Esophagus squamous epithelium (tissue), 5 donors: ENCODE results near the gene CDK5RAP2. TPM values are rescaled to one million over a fixed set of nuclear protein-coding genes. Genes with fewer than 3 reads are reported as not detected.

Experiments
- DNase-seq: peaks from one replicate; lab custom pipeline; 2025; lab: John Stamatoyannopoulos, UW
- H3K27ac ChIP-seq, 4 donors: fragments of 200-600 bp; sonication (generic); one replicate each; pipeline ENCODE4 v1.5.1; 2016 to 2019; ENCODE audit warnings: mild to moderate bottlenecking in 1 of 4
- H3K27me3 ChIP-seq, 4 donors: fragments of 200-600 bp; sonication (generic); 1 replicate in 3 of 4; 2 replicates in 1 of 4; pipeline versions ENCODE4 v1.5.1 to v1.6.0; 2017 to 2021; ENCODE audit warnings: antibody characterized with exemption in 1 of 4
- H3K36me3 ChIP-seq, 3 donors: fragments of 200-600 bp; sonication (generic); one replicate each; pipeline ENCODE4 v1.5.1; 2016 to 2019
- H3K4me1 ChIP-seq, 3 donors: fragments of 200-600 bp; sonication (generic); one replicate each; pipeline ENCODE4 v1.5.1; 2017 to 2019
- H3K4me3 ChIP-seq, 4 donors: fragments of 200-600 bp; sonication (generic); 1 replicate in 3 of 4; 2 replicates in 1 of 4; pipeline ENCODE4 v1.5.1; 2016 to 2019; ENCODE audit warnings: mild to moderate bottlenecking in 2 of 4, moderate library complexity in 1 of 4
- H3K9me3 ChIP-seq, 3 donors: fragments of 200-600 bp; sonication (generic); one replicate each; pipeline ENCODE4 v1.5.1; 2016 to 2019
- POLR2A ChIP-seq, 4 donors: fragments of 450-650 bp; IDR thresholded peaks; one replicate each; pipeline ENCODE4 v1.6.1; 2017; ENCODE audit warnings: antibody characterized with exemption in 4 of 4, mild to moderate bottlenecking in 4 of 4, moderate library complexity in 3 of 4
- WGBS, 2 donors: methylation state at CpG; one replicate each; pipeline ENCODE4 v1.1.5; 2018; 5-methylcytosine and 5-hydroxymethylcytosine counted together
- intact Hi-C: fragments of 100-400 bp; cut with DNase I; formaldehyde crosslinking; loops from one replicate; pipeline ENCODE4 v1.15.0; 2022
- total RNA-seq, 4 donors: library from RNA; depleted of rRNA; stranded (reverse); fragments of >200 nt; gene quantifications; one replicate each; pipeline ENCODE4 v1.1.0, GENCODE V29; 2016
- TF ChIP-seq, protein P1 (sequence below), 6 experiments: fragments of 450-650 bp in 4 of 6; fragments of 200-600 bp in 2 of 6; sonication (generic) in 2 of 6; IDR thresholded peaks; one replicate each; pipeline ENCODE4 v1.5.1; 2016 to 2019; ENCODE audit warnings: antibody characterized with exemption in 6 of 6, mild to moderate bottlenecking in 4 of 6, moderate library complexity in 4 of 6
- donor health status: DM: yes; HTN: yes; CAD: no.

Gene CDK5RAP2
- total RNA-seq, 4 donors from 2014 or later: 23.2 to 41.2 (median 33.8) TPM

DNA sequence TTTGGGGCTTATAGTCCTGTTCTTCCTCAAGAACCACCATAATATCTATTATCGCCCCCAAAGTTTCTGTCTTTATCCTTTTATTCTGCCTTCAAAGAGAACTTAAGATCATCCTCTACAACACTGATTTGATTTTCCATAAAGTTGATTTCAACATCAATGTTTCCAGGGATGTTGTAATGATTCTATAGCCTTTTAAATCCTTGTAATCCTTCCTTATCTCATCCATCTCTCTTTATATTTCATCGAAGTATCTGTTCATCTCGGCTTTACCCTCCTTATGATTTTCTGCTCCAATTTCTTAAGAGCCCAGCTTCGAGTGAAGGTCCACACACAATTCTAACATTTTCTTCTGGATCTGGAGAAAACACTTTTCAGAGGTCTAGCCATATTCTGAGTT, 218.4 kb downstream of the CDK5RAP2 start:
- intact Hi-C loops: no loop called here
- Histone ChIP-seq H3K36me3 (no peaks in the 10 kb centered on the region), H3K4me3 (no peak overlapping the region), H3K9me3 (no peaks in the 10 kb centered on the region), H3K27me3 (no peaks in the 10 kb centered on the region), H3K4me1 (no peaks in the 10 kb centered on the region), H3K27ac (no peak overlapping the region)
- WGBS, 2 donors: 78 to 83% methylated on average over 4 of the region's 4 CpGs
- TF ChIP-seq POLR2A (IDR thresholded peaks at IDR 0.05): no peak
- TF ChIP-seq, protein P1, sequence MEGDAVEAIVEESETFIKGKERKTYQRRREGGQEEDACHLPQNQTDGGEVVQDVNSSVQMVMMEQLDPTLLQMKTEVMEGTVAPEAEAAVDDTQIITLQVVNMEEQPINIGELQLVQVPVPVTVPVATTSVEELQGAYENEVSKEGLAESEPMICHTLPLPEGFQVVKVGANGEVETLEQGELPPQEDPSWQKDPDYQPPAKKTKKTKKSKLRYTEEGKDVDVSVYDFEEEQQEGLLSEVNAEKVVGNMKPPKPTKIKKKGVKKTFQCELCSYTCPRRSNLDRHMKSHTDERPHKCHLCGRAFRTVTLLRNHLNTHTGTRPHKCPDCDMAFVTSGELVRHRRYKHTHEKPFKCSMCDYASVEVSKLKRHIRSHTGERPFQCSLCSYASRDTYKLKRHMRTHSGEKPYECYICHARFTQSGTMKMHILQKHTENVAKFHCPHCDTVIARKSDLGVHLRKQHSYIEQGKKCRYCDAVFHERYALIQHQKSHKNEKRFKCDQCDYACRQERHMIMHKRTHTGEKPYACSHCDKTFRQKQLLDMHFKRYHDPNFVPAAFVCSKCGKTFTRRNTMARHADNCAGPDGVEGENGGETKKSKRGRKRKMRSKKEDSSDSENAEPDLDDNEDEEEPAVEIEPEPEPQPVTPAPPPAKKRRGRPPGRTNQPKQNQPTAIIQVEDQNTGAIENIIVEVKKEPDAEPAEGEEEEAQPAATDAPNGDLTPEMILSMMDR (IDR thresholded peaks at IDR 0.05): no peak
- DNase-seq: no peak

DNA sequence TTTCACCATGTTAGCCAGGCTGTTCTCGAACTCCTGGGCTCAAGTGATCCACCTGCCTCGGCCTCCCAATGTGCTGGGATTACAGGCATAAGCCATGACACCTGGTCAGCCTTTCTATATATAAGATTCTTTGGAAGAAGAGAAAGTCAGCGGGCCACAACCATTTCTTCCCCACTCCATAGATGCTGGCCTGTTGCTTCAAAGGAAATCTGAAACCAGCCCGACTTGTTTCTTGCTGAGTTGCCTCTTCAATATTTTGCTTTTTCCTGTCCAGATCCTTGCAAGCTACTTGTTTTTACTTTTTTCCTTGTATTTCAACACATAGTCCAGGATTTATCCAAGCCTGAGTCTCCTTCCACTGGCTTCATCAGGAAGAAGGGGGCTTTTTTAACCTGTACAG, 219.5 kb downstream of the CDK5RAP2 start:
- 76% methylated on average over 3 to 4 of the region's 4 CpGs for WGBS, 2 donors

DNA sequence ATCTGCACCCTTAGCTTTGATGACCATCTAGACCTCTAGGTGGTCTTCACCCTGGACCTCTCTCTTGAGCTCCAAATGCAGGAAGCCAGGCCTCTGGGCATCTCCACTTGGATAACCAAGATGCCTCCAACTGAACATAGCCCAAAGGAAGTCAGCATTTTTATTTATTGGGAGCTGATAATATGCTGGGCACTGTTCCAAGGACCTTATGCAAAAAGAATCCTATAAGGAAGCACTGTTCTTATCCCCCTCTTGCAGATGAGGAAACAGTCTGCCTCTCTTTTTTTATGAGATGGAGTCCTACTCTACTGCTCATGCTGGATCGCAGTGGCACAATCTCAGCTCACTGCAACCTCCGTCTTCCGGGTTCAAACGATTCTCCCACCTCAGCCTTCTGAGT, 219.9 kb downstream of the CDK5RAP2 start:
- H3K27me3 ChIP-seq: no peaks in the 10 kb centered on the region
- intact Hi-C loops: no loop called here
- DNase-seq: no peak
- TF ChIP-seq POLR2A (IDR thresholded peaks at IDR 0.05): no peak
- TF ChIP-seq, protein P1 (IDR thresholded peaks at IDR 0.05): no peak
- WGBS, 2 donors: 81 to 93% methylated on average over 4 of the region's 4 CpGs
- H3K4me1 ChIP-seq: no peaks in the 10 kb centered on the region
- H3K27ac ChIP-seq: no peak overlapping the region
- no peaks in the 10 kb centered on the region for H3K9me3 ChIP-seq
- H3K36me3 ChIP-seq: no peaks in the 10 kb centered on the region
- H3K4me3 ChIP-seq: no peak overlapping the region

More for the DNA sequence above, 219.5 kb downstream of the CDK5RAP2 start:
- TF ChIP-seq, protein P1 (IDR thresholded peaks at IDR 0.05): no peak
- TF ChIP-seq POLR2A (IDR thresholded peaks at IDR 0.05): no peak
- Histone ChIP-seq H3K27me3 (no peaks in the 10 kb centered on the region), H3K27ac (no peak overlapping the region), H3K4me3 (no peak overlapping the region), H3K36me3 (no peaks in the 10 kb centered on the region), H3K9me3 (no peaks in the 10 kb centered on the region), H3K4me1 (no peaks in the 10 kb centered on the region)
- intact Hi-C loops: no loop called here
- DNase-seq: no peak

DNA sequence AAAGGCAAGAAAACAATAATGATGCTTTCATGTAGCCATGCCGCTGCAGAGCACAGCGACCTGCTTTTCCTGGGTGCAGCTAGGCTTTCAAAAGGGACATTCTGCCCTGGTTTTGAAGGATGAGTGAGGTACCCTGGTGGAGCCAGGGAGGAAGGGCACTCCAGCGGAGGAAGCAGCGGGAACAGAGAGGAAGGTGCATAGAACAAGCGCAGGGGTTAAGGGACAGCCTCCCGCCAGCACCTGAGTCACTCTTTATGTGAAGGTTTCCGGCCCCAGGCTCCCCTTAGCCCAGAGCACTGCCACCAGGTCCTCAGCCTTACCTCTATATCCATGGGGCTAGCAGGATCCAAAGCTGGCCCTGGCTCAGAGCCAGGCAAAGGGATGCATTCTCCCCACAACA, 221.1 kb downstream of the CDK5RAP2 start:
- H3K27ac ChIP-seq: no peak overlapping the region
- no peaks in the 10 kb centered on the region for H3K9me3 ChIP-seq
- no peak for DNase-seq
- H3K4me1 ChIP-seq: no peaks in the 10 kb centered on the region
- no peak overlapping the region for H3K4me3 ChIP-seq
- TF ChIP-seq POLR2A (IDR thresholded peaks at IDR 0.05): no peak
- TF ChIP-seq, protein P1 (IDR thresholded peaks at IDR 0.05): no peak
- H3K36me3 ChIP-seq: no peaks in the 10 kb centered on the region
- intact Hi-C loops: no loop called here
- H3K27me3 ChIP-seq: no peaks in the 10 kb centered on the region
- WGBS, 2 donors: 85 to 96% methylated on average over 7 of the region's 7 CpGs

DNA sequence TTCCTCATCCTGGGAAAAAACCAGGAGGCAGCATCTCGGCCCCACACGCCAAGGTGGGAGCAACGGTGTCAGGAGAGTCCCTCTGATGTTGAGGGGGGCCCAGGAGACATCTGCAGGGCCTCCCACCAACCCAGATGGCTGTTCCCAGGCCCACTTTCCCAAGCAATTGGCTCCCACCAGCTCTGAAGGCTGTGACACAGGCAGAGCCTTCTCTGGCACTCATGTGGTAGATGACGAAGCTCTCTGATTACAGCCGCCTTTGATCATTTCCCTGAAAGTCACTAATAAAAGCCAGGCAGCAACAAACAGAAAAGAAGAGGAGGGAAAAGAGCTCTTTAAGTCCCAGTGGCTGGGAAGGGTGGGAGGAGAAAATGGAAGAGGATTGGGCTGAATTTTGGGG, 226.5 kb downstream of the CDK5RAP2 start:
- Histone ChIP-seq H3K4me3 (no peak overlapping the region), H3K27me3 (no peaks in the 10 kb centered on the region), H3K4me1 (no peaks in the 10 kb centered on the region), H3K9me3 (no peaks in the 10 kb centered on the region), H3K27ac (no peak overlapping the region), H3K36me3 (no peaks in the 10 kb centered on the region)
- TF ChIP-seq, protein P1 (IDR thresholded peaks at IDR 0.05): no peak
- no peak for TF ChIP-seq POLR2A (IDR thresholded peaks at IDR 0.05)
- 60 to 82% methylated on average over 4 to 5 of the region's 5 CpGs for WGBS, 2 donors
- intact Hi-C loops: no loop called here
- DNase-seq: no peak
